ENCODE measurements around the gene TRIM9. TPM values are rescaled to one million over a fixed set of nuclear protein-coding genes. Genes with fewer than 3 reads are reported as not detected.

TRIM9 gene
- total RNA-seq, 1 experiment from 2014 or later, result 0.41 TPM

GRCh38 chr14:50932592-50933495 lies 162.1 kb downstream of the TRIM9 start:
- no peak for DNase-seq (ENCODE audit: low read depth)
- in situ Hi-C loops (cut with HindIII; ENCODE audit: low pct_unique_long_range_greater_than_20kb, low sequenced_read_pairs), result no loop called here

GRCh38 chr14:50932156-50932555 lies 162.7 kb downstream of the TRIM9 start:
- DNase-seq (ENCODE audit: low read depth), result no peak
- in situ Hi-C loops (cut with HindIII; ENCODE audit: low pct_unique_long_range_greater_than_20kb, low sequenced_read_pairs), result no loop called here

DNA sequence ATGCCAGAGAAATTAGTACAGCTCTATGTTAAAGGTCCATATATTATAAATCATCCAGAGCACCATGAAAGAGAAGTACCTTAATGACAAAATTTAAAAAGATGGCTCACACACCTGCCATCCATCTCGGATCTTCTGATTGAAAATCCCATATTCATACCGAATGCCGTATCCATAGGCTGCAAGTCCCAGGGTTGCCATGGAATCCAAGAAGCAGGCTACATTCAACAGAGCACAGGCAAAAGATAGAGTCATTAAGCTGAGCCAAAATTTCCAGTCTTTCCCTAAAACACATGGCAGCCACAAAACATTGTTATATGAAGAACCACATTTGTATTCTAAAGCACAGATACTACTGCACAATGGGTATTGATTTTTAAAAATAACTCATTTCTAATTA lies 163.3 kb downstream of the TRIM9 start:
- in situ Hi-C loops (cut with HindIII; ENCODE audit: low pct_unique_long_range_greater_than_20kb, low sequenced_read_pairs), result no loop called here
- no peak for DNase-seq (ENCODE audit: low read depth)

GRCh38 chr14:50929506-50929905 lies 165.4 kb downstream of the TRIM9 start:
- in situ Hi-C loops (cut with HindIII; ENCODE audit: low pct_unique_long_range_greater_than_20kb, low sequenced_read_pairs), result no loop called here
- no peak for DNase-seq (ENCODE audit: low read depth)

DNA sequence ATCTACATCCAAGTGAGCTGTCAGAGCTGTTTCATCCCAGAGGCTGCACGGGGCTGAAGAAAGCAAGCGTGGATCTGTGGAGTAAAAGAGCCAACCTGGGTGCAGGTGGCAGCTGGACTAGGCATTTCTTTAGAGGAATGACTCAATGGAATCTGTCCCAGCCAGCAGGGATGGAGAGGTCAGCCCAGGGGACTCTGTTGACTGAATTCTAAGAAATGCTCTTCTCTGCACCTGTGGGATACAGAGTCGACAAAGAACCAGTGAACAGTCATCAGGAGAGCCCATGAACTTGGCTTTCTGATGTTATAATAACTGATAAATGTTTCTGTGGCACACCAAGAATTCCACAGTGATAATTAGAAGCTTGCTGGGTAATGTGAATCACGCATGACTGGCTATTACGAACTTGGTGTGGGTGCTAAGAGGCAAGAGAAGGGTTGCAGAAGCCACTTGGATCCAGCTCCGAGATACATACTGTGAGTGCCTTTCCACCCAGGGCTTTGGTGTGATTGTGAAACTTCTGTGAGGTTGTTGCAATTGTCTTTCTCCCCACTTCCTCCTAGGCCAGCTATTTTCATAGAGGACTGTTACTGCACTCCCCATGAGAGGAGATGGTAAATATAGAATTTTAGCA lies 166.8 kb downstream of the TRIM9 start:
- DNase-seq (ENCODE audit: low read depth), result no peak
- in situ Hi-C loops (cut with HindIII; ENCODE audit: low pct_unique_long_range_greater_than_20kb, low sequenced_read_pairs), result no loop called here

DNA sequence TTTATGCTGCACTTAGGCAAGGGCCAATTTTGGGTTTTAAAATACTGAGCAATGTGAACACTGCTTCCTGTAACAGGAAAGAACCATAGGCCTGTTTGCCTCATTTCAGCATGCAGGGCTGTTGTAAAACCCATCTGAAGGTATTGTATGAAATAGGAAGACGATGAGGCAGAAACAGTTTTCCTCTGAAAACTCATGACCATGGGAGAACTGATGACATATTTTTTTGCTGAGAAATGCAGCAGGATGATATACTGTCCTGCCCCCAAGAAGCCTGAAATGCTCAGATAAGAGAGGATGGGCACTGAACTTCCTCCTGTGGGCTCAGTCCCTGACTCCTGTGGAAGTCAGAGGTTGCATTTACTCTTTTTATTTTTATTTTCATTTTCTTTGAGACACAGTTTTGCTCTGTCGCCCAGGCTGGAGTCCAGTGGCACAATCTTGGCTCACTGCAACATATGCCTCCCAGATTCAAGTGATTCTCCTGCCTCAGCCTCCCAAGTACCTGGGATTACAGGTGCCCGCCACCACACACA lies 168.0 kb downstream of the TRIM9 start:
- in situ Hi-C loops (cut with HindIII; ENCODE audit: low pct_unique_long_range_greater_than_20kb, low sequenced_read_pairs), result no loop called here
- DNase-seq (ENCODE audit: low read depth), result no peak

Other genes with a start within 250 kb of the TRIM9 start
- gene ABHD12B, start 223.1 kb downstream of the TRIM9 start, total RNA-seq (2014; rRNA removed; shearing (Covaris generic); ENCODE audit: low replicate concordance), result not detected in 2 replicates
- 21.7 and 30.3 TPM in 2 replicates for gene PYGL, start 150.6 kb downstream of the TRIM9 start, total RNA-seq (2014; rRNA removed; shearing (Covaris generic); ENCODE audit: low replicate concordance)
- 43.5 and 46.7 TPM in 2 replicates for gene TMX1, start 145.1 kb upstream of the TRIM9 start, total RNA-seq (2014; rRNA removed; shearing (Covaris generic); ENCODE audit: low replicate concordance)